Measurements from ENCODE around the gene RAB3A.

DNA sequence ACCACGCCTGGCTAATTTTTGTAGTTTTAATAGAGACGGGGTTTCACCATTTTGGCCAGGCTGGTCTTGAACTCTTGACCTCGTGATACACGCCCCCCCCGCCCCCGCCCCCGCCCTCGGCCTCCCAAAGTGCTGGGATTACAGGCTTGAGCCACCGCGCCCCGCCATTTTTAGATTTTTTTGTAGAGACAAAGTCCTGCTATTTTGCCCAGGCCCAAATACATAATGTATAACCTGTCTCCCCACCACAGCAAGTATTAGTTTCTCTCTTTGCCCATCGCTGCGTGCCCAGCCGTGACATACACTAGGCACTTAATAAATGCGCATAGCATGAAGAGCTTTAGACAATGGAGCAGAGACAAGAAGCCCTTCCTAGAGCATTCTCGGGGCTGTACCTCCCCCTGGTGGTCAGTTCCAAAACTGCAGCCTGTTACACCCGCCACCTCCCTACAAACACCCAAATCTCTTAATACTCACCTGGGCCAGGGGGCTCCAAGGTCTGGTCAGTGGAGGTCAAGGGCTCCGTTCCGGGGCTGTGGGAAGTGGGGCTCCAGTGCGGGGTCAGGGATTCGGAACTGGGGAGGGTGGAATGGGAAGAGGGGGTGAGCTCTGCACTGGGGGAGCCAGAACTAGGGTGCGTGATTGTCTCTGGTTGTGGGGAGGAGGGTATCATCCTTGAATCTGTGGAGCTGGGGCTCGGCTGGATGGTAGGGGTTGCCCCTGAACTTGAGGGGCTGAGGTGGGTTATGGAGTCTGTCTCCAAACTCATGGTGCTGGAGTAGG is 47.9 kb upstream of the RAB3A start:
- TF ChIP-seq, protein P1, sequence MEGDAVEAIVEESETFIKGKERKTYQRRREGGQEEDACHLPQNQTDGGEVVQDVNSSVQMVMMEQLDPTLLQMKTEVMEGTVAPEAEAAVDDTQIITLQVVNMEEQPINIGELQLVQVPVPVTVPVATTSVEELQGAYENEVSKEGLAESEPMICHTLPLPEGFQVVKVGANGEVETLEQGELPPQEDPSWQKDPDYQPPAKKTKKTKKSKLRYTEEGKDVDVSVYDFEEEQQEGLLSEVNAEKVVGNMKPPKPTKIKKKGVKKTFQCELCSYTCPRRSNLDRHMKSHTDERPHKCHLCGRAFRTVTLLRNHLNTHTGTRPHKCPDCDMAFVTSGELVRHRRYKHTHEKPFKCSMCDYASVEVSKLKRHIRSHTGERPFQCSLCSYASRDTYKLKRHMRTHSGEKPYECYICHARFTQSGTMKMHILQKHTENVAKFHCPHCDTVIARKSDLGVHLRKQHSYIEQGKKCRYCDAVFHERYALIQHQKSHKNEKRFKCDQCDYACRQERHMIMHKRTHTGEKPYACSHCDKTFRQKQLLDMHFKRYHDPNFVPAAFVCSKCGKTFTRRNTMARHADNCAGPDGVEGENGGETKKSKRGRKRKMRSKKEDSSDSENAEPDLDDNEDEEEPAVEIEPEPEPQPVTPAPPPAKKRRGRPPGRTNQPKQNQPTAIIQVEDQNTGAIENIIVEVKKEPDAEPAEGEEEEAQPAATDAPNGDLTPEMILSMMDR (IDR thresholded peaks at IDR 0.05; ENCODE audit: borderline replicate concordance, extremely low read depth, low read length, poor library complexity, severe bottlenecking), result peak; percentile 100
- TF ChIP-seq EZH2 (IDR thresholded peaks at IDR 0.05; ENCODE audit: borderline replicate concordance, low read depth, low read length, severe bottlenecking), result no peak
